Left forelimb (tissue), 1 donor: ENCODE measurements around the gene PRKAB1.
"Not testable (repeated sequence)": the region's sequence is repeated elsewhere in the genome, so short reads cannot be mapped to it uniquely, and the experiment has no call there.

Experiments
- DNase-seq: peaks from one replicate; pipeline ENCODE4 v3.0.0-alpha.2; 2018; ENCODE audit warnings: low spot score

PRKAB1 gene

GRCh38 chr12:119684711-119685369 is 16.9 kb downstream of the PRKAB1 start:
- DNase-seq: no peak

GRCh38 chr12:119685375-119685774 is 17.4 kb downstream of the PRKAB1 start:
- no peak for DNase-seq

- DNase-seq: no peak
Measured at GRCh38 chr12:119686355-119686754, 18.4 kb downstream of the PRKAB1 start.

GRCh38 chr12:119686776-119687175 is 18.8 kb downstream of the PRKAB1 start:
- DNase-seq: no peak

- no peak for DNase-seq
Measured at GRCh38 chr12:119687406-119687805, 19.5 kb downstream of the PRKAB1 start.

GRCh38 chr12:119687879-119688278 is 19.9 kb downstream of the PRKAB1 start:
- DNase-seq: no peak

- DNase-seq: no peak
Measured at GRCh38 chr12:119689935-119690500, 22.1 kb downstream of the PRKAB1 start.

GRCh38 chr12:119691202-119691810 is 23.4 kb downstream of the PRKAB1 start:
- no peak for DNase-seq

- DNase-seq: no peak
Measured at GRCh38 chr12:119692410-119692809, 24.5 kb downstream of the PRKAB1 start.

- DNase-seq: no peak
Measured at GRCh38 chr12:119692997-119693396, 25.1 kb downstream of the PRKAB1 start.

GRCh38 chr12:119693511-119693910 is 25.6 kb downstream of the PRKAB1 start:
- DNase-seq: no peak

- no peak for DNase-seq
Measured at GRCh38 chr12:119694111-119694510, 26.2 kb downstream of the PRKAB1 start.

- DNase-seq: no peak
Measured at GRCh38 chr12:119695034-119695433, 27.1 kb downstream of the PRKAB1 start.

- DNase-seq: no peak
Measured at GRCh38 chr12:119696943-119697342, 29.0 kb downstream of the PRKAB1 start.

GRCh38 chr12:119699199-119699760 is 31.3 kb downstream of the PRKAB1 start:
- DNase-seq: no peak

GRCh38 chr12:119700078-119700477 is 32.1 kb downstream of the PRKAB1 start:
- no peak for DNase-seq

GRCh38 chr12:119704065-119704747 is 36.3 kb downstream of the PRKAB1 start:
- no peak for DNase-seq

- DNase-seq: no peak
Measured at GRCh38 chr12:119705182-119705581, 37.2 kb downstream of the PRKAB1 start.

GRCh38 chr12:119706427-119706826 is 38.5 kb downstream of the PRKAB1 start:
- DNase-seq: not testable (repeated sequence)

GRCh38 chr12:119710374-119710964 is 42.5 kb downstream of the PRKAB1 start:
- DNase-seq: no peak

- no peak for DNase-seq
Measured at GRCh38 chr12:119710965-119711551, 43.1 kb downstream of the PRKAB1 start.

GRCh38 chr12:119711693-119712092 is 43.8 kb downstream of the PRKAB1 start:
- no peak for DNase-seq
